Peyer's patch (tissue), 4 donors: Measurements from ENCODE around the gene SKIC8. TPM values are rescaled to one million over a fixed set of nuclear protein-coding genes. Genes with fewer than 3 reads are reported as not detected.

Experiments
- DNase-seq, 3 donors: peaks; one replicate each; pipeline ENCODE4 v3.0.0-alpha.2; 2017 to 2019
- H3K27ac ChIP-seq, 4 donors: fragments of 200-600 bp; sonication (generic); one replicate each; pipeline ENCODE4 v1.5.1; 2016 to 2019
- H3K27me3 ChIP-seq, 2 donors: fragments of 200-600 bp; sonication (generic); one replicate each; pipeline ENCODE4 v1.5.1; 2019
- H3K36me3 ChIP-seq, 3 donors: fragments of 200-600 bp; sonication (generic); one replicate each; pipeline ENCODE4 v1.5.1; 2016 to 2019
- H3K4me1 ChIP-seq, 4 donors: fragments of 200-600 bp; sonication (generic); one replicate each; pipeline ENCODE4 v1.5.1; 2016 to 2019
- H3K4me3 ChIP-seq, 4 donors: fragments of 200-600 bp; sonication (generic); 1 replicate in 3 of 4; 2 replicates in 1 of 4; pipeline ENCODE4 v1.5.1; 2016 to 2019; ENCODE audit warnings: mild to moderate bottlenecking in 1 of 4
- H3K9me3 ChIP-seq, 4 donors: fragments of 200-600 bp; sonication (generic); one replicate each; pipeline ENCODE4 v1.5.1; 2016 to 2019; ENCODE audit warnings: mild to moderate bottlenecking in 1 of 4
- POLR2A ChIP-seq, 2 donors: fragments of 450-650 bp; IDR thresholded peaks; one replicate each; pipeline ENCODE4 v1.5.1; 2017; ENCODE audit warnings: antibody characterized with exemption in 2 of 2, mild to moderate bottlenecking in 2 of 2, moderate library complexity in 2 of 2
- total RNA-seq, 4 donors: library from RNA; depleted of rRNA; stranded (reverse); fragments of >200 nt; gene quantifications; one replicate each; pipeline ENCODE4 v1.1.0, GENCODE V29; 2016
- TF ChIP-seq, protein P1 (sequence below), 6 experiments: fragments of 450-650 bp in 4 of 6; fragments of 200-600 bp in 2 of 6; sonication (generic) in 1 of 6; IDR thresholded peaks; one replicate each; pipeline ENCODE4 v1.5.1; 2017 to 2019; ENCODE audit warnings: antibody characterized with exemption in 6 of 6, mild to moderate bottlenecking in 3 of 6, moderate library complexity in 1 of 6

SKIC8 gene
- total RNA-seq, 4 donors from 2014 or later: 23.7 to 46.2 (median 43.7) TPM

DNA sequence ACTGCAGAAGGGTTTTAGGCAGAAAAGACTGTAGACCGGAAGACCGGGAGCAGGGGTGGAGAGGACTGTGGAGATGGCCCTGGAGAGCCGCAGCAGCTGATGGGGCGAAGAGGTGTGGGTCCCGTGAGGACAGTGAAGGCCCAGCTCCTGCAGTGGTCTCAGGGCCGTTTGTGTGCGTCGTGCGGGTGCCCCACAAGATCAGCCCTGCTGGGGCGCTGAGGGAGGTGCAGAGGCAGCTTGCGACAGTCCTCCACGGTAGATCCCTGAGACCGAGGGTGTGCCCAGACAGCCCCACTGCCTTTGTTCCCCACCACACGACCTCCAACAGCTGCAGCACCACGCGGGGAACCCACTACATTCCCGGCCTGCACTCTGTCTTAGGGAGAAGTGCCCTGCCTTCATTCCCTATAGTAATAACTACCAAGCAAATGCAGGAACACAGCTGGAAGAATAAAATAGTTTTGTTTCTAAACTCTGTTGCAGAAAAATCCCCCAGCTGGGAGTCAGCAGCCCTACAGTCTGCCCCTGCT, 21.7 kb upstream of the SKIC8 start:
- no peak for TF ChIP-seq POLR2A (IDR thresholded peaks at IDR 0.05)
- TF ChIP-seq, protein P1, sequence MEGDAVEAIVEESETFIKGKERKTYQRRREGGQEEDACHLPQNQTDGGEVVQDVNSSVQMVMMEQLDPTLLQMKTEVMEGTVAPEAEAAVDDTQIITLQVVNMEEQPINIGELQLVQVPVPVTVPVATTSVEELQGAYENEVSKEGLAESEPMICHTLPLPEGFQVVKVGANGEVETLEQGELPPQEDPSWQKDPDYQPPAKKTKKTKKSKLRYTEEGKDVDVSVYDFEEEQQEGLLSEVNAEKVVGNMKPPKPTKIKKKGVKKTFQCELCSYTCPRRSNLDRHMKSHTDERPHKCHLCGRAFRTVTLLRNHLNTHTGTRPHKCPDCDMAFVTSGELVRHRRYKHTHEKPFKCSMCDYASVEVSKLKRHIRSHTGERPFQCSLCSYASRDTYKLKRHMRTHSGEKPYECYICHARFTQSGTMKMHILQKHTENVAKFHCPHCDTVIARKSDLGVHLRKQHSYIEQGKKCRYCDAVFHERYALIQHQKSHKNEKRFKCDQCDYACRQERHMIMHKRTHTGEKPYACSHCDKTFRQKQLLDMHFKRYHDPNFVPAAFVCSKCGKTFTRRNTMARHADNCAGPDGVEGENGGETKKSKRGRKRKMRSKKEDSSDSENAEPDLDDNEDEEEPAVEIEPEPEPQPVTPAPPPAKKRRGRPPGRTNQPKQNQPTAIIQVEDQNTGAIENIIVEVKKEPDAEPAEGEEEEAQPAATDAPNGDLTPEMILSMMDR (IDR thresholded peaks at IDR 0.05): no peak
- peaks cover 0 to 7% (median 3%) of the 10 kb centered on the region in 4 donors for H3K4me1 ChIP-seq
- H3K27ac ChIP-seq: no peak overlapping the region
- H3K27me3 ChIP-seq: no peaks in the 10 kb centered on the region
- no peak overlapping the region for H3K4me3 ChIP-seq
- no peaks in the 10 kb centered on the region for H3K36me3 ChIP-seq
- no peak for DNase-seq
- H3K9me3 ChIP-seq: no peaks in the 10 kb centered on the region

DNA sequence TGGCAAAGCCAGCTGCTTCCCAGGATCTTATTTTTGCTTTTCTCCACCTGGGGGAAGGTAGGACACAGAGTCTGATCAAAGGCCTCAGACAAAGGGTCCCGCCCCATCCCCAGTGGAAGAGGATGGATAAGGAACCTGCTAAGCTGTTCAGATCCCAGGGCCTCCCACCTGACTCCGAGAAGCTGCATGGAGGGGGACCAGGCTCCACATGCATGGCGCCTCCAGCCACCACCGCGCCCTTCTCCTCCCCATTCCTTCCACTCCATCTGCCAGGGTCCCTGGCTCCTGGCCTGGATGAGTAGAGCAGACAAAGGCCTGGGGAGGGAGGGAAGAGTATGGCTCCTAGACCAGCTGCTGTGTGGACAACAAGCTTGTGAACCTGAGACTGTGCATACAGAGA, 20.8 kb upstream of the SKIC8 start:
- no peak for DNase-seq
- Histone ChIP-seq H3K27me3 (no peaks in the 10 kb centered on the region), H3K27ac (no peak overlapping the region), H3K36me3 (no peaks in the 10 kb centered on the region), H3K4me1 (peaks cover 0 to 9% (median 4%) of the 10 kb centered on the region in 4 donors), H3K9me3 (no peaks in the 10 kb centered on the region), H3K4me3 (no peak overlapping the region)
- TF ChIP-seq POLR2A (IDR thresholded peaks at IDR 0.05): no peak
- TF ChIP-seq, protein P1 (IDR thresholded peaks at IDR 0.05): no peak

DNA sequence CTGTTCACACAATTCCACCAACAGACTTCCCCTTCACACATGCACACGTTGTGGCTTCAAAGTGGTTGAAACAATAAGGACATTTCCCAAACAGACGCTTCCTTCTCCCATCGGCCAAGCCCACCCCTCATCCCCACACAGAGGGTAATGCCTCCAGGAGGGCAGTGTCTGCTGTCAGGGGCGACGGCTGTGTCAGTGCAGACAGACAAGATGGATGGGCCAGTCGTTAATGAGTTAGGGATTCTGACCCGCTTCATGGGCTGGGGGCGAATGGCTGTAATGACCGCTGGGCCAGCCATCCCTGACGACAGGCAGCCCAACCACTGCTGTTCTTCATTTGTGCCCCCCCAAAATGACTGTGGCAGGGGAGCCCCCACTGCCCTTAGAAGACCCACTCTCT, 20.2 kb upstream of the SKIC8 start:
- Histone ChIP-seq H3K4me1 (peaks cover 0 to 9% (median 4%) of the 10 kb centered on the region in 4 donors), H3K27me3 (no peaks in the 10 kb centered on the region), H3K27ac (no peak overlapping the region), H3K36me3 (no peaks in the 10 kb centered on the region), H3K4me3 (no peak overlapping the region), H3K9me3 (no peaks in the 10 kb centered on the region)
- DNase-seq: no peak
- TF ChIP-seq, protein P1 (IDR thresholded peaks at IDR 0.05): no peak

DNA sequence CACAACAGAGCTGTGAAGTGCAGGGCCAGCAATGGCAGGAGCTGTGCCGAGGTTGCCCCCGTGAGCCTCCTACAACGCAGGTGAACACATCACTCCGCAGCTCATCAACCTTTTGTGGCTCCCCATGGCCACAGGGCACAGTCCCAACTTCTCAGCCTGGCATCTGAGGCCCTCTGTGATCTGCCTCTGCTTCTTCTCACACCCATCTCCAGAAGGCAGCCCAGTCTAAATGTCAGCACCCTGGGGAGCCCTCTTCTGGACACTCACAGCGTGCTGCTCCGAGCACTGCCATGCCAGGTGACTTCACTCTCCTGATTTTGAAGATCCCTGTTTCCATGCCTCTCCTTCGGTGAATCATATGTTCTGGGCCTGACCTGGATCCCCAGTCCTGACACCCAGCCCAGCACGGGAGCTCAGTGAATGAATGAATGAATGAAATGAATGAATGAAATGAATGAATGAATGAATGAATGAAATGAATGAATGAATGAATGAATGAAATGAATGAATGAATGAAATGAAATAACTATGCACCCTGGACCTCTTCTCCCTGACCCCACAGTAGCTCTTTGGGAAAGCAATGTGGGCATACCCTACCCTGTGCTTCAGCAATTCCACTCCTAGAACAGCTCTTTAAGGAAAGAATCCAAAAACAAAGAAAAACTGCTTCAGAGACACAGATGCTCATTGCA, 17.9 kb upstream of the SKIC8 start:
- H3K27ac ChIP-seq: peak overlapping the region in 3 of 4 donors; percentile 49 to 94 (median 71)
- TF ChIP-seq POLR2A (IDR thresholded peaks at IDR 0.05): no peak
- TF ChIP-seq, protein P1 (IDR thresholded peaks at IDR 0.05): peak in 3 of 6 experiments; percentile 38 to 55 (median 45)
- peaks cover 0 to 9% (median 4%) of the 10 kb centered on the region in 4 donors for H3K4me1 ChIP-seq
- H3K36me3 ChIP-seq: no peaks in the 10 kb centered on the region
- H3K9me3 ChIP-seq: no peaks in the 10 kb centered on the region
- H3K4me3 ChIP-seq: no peak overlapping the region
- H3K27me3 ChIP-seq: no peaks in the 10 kb centered on the region
- peak in 2 of 3 donors; percentile 59 for DNase-seq

DNA sequence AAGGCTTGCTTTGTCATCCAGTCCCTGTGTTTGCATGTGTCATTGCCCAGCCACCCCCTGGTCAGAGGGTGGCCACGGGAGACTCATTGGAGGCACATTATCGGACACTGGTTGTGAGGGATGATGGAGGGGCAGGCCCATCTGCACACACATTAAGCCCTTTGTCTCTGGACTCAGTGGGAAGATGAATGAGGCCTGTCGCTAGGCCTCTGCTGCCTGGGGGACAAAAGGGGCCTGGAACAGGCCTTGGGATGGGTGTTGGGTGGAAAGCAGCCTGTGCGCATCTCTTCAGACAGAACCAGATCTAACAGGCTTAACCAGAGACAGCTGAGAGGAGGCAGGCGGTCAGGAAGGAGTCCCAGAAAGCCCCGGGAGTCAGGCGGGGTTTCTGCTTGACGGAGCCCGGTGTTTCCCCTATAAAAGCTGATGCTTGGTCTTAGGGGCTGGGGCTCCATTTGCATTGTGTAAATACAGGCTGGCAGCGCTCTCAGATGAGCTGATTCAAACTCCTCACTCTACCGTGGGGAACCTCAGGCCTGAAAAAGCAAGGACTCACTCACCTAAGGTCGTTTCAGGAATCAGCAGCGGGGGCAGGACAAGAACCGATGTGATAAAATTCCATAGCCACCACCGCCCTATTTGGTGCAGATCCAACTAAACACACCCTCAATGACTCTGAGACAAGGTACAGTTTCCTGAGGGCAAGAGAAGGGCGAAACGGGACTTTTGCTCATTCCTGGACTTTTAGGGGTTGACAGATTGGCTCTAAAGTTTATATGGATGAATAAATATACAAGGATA, 17.1 kb upstream of the SKIC8 start:
- Histone ChIP-seq H3K27ac (peak overlapping the region in 3 of 4 donors; percentile 49 to 94 (median 71)), H3K4me1 (peaks cover 0 to 9% (median 4%) of the 10 kb centered on the region in 4 donors)
- TF ChIP-seq POLR2A (IDR thresholded peaks at IDR 0.05): no peak
- TF ChIP-seq, protein P1 (IDR thresholded peaks at IDR 0.05): no peak

More for the DNA sequence above, 17.1 kb upstream of the SKIC8 start:
- Histone ChIP-seq H3K9me3 (no peaks in the 10 kb centered on the region), H3K27me3 (no peaks in the 10 kb centered on the region), H3K36me3 (no peaks in the 10 kb centered on the region), H3K4me3 (no peak overlapping the region)
- DNase-seq: peak in 2 of 3 donors; percentile 61 to 83
